ENCODE results near the gene CACUL1.
A peak's percentile ranks its signal among the peaks of the same experiment; 100 is the strongest.

Gene CACUL1

DNA sequence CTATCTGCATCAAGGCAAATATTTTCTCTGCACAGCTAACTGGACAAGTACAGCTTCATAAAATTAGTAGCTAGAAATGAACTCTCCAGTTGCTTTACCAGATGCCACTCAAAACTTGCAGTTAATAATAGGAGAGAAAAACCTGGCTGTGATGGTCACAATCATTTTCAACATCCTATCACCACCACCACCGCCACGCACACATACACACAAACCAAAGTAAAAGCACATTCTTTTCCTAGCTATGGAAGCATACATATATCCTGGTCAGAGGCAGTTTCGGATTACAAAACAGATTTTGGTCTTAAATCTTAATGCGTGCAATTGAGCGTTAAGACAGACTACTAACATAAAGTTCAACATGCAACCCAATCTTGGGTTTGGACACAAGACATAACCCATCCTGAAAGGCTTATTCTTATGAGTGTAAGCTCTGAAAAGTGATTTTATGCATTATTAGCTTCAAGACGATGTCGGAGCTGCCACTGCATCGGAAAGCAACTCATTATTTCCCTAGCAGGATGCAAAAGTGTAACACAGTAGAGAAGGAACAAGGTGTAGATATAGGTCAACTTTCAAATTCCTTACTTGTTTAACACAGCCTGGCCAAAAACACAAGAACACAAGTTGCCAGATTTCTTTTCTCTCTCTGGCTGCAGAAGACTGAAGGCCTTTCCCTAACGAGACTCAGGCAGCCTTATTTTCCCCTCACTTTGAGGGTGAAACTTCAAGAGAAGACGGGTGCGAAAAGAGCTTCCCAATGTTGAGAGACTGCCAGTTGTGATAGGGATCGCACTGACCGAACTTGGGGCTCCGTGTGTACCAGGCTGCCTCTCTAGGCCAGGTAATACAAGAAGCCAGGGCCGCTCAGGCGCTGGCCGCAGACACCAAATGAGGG lies 1.2 kb downstream of the CACUL1 start:
- no peaks in the 10 kb centered on the region for H3K9me3 ChIP-seq (ENCODE audit: insufficient read depth, low read length)
- no peaks in the 10 kb centered on the region for H3K36me3 ChIP-seq (replicated peaks; ENCODE audit: low read depth, low read length)
- H2AFZ ChIP-seq (ENCODE audit: low read depth, low read length) = no peak overlapping the region
- H3K79me2 ChIP-seq (ENCODE audit: low read length) = peaks cover 59% of the 10 kb centered on the region
- no peak for TF ChIP-seq EZH2phosphoT487 (IDR thresholded peaks at IDR 0.05; ENCODE audit: low read depth)
- TF ChIP-seq, protein P1, sequence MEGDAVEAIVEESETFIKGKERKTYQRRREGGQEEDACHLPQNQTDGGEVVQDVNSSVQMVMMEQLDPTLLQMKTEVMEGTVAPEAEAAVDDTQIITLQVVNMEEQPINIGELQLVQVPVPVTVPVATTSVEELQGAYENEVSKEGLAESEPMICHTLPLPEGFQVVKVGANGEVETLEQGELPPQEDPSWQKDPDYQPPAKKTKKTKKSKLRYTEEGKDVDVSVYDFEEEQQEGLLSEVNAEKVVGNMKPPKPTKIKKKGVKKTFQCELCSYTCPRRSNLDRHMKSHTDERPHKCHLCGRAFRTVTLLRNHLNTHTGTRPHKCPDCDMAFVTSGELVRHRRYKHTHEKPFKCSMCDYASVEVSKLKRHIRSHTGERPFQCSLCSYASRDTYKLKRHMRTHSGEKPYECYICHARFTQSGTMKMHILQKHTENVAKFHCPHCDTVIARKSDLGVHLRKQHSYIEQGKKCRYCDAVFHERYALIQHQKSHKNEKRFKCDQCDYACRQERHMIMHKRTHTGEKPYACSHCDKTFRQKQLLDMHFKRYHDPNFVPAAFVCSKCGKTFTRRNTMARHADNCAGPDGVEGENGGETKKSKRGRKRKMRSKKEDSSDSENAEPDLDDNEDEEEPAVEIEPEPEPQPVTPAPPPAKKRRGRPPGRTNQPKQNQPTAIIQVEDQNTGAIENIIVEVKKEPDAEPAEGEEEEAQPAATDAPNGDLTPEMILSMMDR (IDR thresholded peaks at IDR 0.05; ENCODE audit: low read depth, low read length) = no peak
- H4K20me1 ChIP-seq (ENCODE audit: insufficient read depth, low read length) = peaks cover 28% of the 10 kb centered on the region
- H3K4me1 ChIP-seq (ENCODE audit: low read length) = peaks cover 14% of the 10 kb centered on the region
- no peaks in the 10 kb centered on the region for H3K27me3 ChIP-seq (ENCODE audit: low read depth, low read length)
- H3K4me2 ChIP-seq (ENCODE audit: low read length) = peak overlapping the region; percentile 89
- H3K27ac ChIP-seq (ENCODE audit: low read length) = peak overlapping the region; percentile 58; the same call in 1 of the 2 replicates
- H3K4me3 ChIP-seq (ENCODE audit: low read length) = peak overlapping the region; percentile 97
- peak overlapping the region; percentile 84 for H3K9ac ChIP-seq (ENCODE audit: low read length)

DNA sequence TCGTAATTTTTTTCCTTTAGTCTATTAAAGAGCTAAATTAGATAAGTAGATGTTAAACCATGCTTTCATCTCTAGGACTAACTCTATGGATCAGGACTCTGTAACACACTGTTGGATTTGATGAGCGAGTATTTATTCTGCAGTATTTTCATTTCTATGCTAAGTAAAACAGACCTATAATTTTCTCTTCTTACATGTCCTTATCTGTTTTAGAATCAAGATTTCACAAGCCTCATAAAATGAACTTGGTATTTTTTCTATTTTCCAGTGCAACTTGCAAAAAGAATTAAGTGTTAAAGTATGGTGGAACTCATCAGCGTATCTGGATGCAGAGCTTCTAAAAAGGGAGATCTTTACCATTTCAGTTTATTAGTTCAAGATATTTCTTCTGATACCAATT lies 2.4 kb downstream of the CACUL1 start:
- Histone ChIP-seq H4K20me1 (ENCODE audit: insufficient read depth, low read length) (peaks cover 35% of the 10 kb centered on the region), H3K4me1 (ENCODE audit: low read length) (peaks cover 14% of the 10 kb centered on the region), H3K4me2 (ENCODE audit: low read length) (0 out of 2 replicates have a peak overlapping the region, but pooled peaks have one; percentile 89), H2AFZ (ENCODE audit: low read depth, low read length) (no peak overlapping the region), H3K79me2 (ENCODE audit: low read length) (peaks cover 71% of the 10 kb centered on the region), H3K27ac (ENCODE audit: low read length) (no peak overlapping the region), H3K36me3 (replicated peaks; ENCODE audit: low read depth, low read length) (peaks cover 5% of the 10 kb centered on the region), H3K9ac (ENCODE audit: low read length) (no peak overlapping the region), H3K4me3 (ENCODE audit: low read length) (no peak overlapping the region), H3K27me3 (ENCODE audit: low read depth, low read length) (no peaks in the 10 kb centered on the region), H3K9me3 (ENCODE audit: insufficient read depth, low read length) (no peaks in the 10 kb centered on the region)
- TF ChIP-seq, protein P1 (IDR thresholded peaks at IDR 0.05; ENCODE audit: low read depth, low read length) = no peak
- no peak for TF ChIP-seq EZH2phosphoT487 (IDR thresholded peaks at IDR 0.05; ENCODE audit: low read depth)

DNA sequence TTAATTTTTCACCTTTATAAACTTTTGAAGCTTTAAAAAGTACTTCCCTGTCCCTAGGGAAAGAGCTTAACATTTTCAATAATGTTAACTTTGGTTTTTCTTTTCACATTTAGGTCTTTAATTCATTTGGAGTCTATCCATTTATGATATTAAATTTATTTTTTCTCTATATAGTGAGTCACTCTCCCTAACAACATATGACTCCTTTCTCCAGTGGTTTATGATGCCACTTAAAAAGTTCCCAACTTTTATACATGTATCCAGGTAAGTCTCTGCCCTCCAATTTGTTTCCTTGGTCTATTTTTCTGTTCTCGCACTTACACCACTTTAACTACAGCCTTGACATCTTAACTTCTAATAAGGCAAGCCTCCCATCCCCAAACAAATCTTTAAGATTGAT lies 3.5 kb downstream of the CACUL1 start:
- Histone ChIP-seq H3K9me3 (ENCODE audit: insufficient read depth, low read length) (no peaks in the 10 kb centered on the region), H2AFZ (ENCODE audit: low read depth, low read length) (no peak overlapping the region), H3K4me3 (ENCODE audit: low read length) (no peak overlapping the region), H3K4me1 (ENCODE audit: low read length) (peaks cover 14% of the 10 kb centered on the region), H3K9ac (ENCODE audit: low read length) (no peak overlapping the region), H3K79me2 (ENCODE audit: low read length) (peaks cover 82% of the 10 kb centered on the region), H3K27ac (ENCODE audit: low read length) (no peak overlapping the region), H3K4me2 (ENCODE audit: low read length) (no peak overlapping the region), H4K20me1 (ENCODE audit: insufficient read depth, low read length) (peaks cover 46% of the 10 kb centered on the region), H3K36me3 (replicated peaks; ENCODE audit: low read depth, low read length) (peaks cover 5% of the 10 kb centered on the region), H3K27me3 (ENCODE audit: low read depth, low read length) (no peaks in the 10 kb centered on the region)
- TF ChIP-seq, protein P1 (IDR thresholded peaks at IDR 0.05; ENCODE audit: low read depth, low read length) = no peak
- no peak for TF ChIP-seq EZH2phosphoT487 (IDR thresholded peaks at IDR 0.05; ENCODE audit: low read depth)

DNA sequence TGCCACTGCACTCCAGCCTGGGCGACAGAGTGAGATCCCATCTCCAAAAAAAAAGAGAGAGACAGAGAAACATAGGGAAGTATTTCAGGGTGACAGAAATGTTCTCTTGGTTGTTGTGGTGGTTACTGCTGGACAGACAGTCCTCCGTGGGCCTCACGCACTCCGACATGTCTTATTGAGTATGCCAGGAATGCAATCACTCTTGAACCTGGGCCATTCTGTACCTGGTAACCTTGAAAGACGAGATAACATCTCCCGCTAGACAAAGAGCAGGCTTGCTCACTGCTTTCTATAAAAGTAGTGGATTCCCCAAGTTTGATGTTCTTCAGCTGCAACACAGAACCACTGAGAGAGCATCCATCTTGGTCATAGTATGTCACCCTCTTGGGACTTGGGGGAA lies 6.7 kb downstream of the CACUL1 start:
- H3K4me3 ChIP-seq (ENCODE audit: low read length) = no peak overlapping the region
- H3K27ac ChIP-seq (ENCODE audit: low read length) = no peak overlapping the region
- H3K9ac ChIP-seq (ENCODE audit: low read length) = no peak overlapping the region
- H4K20me1 ChIP-seq (ENCODE audit: insufficient read depth, low read length) = peaks cover 43% of the 10 kb centered on the region
- H3K4me1 ChIP-seq (ENCODE audit: low read length) = peaks cover 5% of the 10 kb centered on the region
- peaks cover 5% of the 10 kb centered on the region for H3K36me3 ChIP-seq (replicated peaks; ENCODE audit: low read depth, low read length)
- no peak overlapping the region for H3K4me2 ChIP-seq (ENCODE audit: low read length)
- H3K9me3 ChIP-seq (ENCODE audit: insufficient read depth, low read length) = no peaks in the 10 kb centered on the region
- H3K27me3 ChIP-seq (ENCODE audit: low read depth, low read length) = no peaks in the 10 kb centered on the region
- H2AFZ ChIP-seq (ENCODE audit: low read depth, low read length) = no peak overlapping the region
- peaks cover 91% of the 10 kb centered on the region for H3K79me2 ChIP-seq (ENCODE audit: low read length)
- TF ChIP-seq, protein P1 (IDR thresholded peaks at IDR 0.05; ENCODE audit: low read depth, low read length) = no peak
- no peak for TF ChIP-seq EZH2phosphoT487 (IDR thresholded peaks at IDR 0.05; ENCODE audit: low read depth)

All from OCI-LY3 (cell line).